ENCODE data around the gene PRR18. TPM values are rescaled to one million over a fixed set of nuclear protein-coding genes. Genes with fewer than 3 reads are reported as not detected.

The PRR18 gene
- total RNA-seq, 1 experiment from 2014 or later, result 0.76 TPM

- Histone ChIP-seq H3K36me3 (peaks cover 40% of the 10 kb centered on the region), H3K9me3 (replicated peaks) (no peaks in the 10 kb centered on the region), H3K27me3 (replicated peaks) (no peaks in the 10 kb centered on the region), H3K4me1 (replicated peaks) (peaks cover 14% of the 10 kb centered on the region), H3K4me3 (peak within 1 kb of the TSS; percentile 96), H3K27ac (peak within 1 kb of the TSS; percentile 95)
- DNase-seq (ENCODE audit: low read depth in 1 of 2, low spot score in 2 of 2), result peak; percentile 74 to 85
Observed at GRCh38 chr6:166342349-166343149, 34.4 kb upstream of the PRR18 start, which contains the start of gene SFT2D1. SFT2D1 (minus strand) TSS chr6:166342545; CDS start chr6:166342481, 64 bp downstream.

GRCh38 chr6:166341977-166342348 is 33.8 kb upstream of the PRR18 start:
- no peaks in the 10 kb centered on the region for H3K27me3 ChIP-seq (replicated peaks)
- no peaks in the 10 kb centered on the region for H3K9me3 ChIP-seq (replicated peaks)
- DNase-seq (ENCODE audit: low read depth in 1 of 2, low spot score in 2 of 2), result no peak

GRCh38 chr6:166341464-166341863 is 33.3 kb upstream of the PRR18 start:
- Histone ChIP-seq H3K27me3 (replicated peaks) (no peaks in the 10 kb centered on the region), H3K36me3 (peaks cover 51% of the 10 kb centered on the region), H3K4me3 (peak overlapping the region; percentile 96), H3K4me1 (replicated peaks) (peaks cover 14% of the 10 kb centered on the region), H3K27ac (peak overlapping the region; percentile 95; the same call in 1 of the 2 replicates), H3K9me3 (replicated peaks) (no peaks in the 10 kb centered on the region)
- no peak for DNase-seq (ENCODE audit: low read depth in 1 of 2, low spot score in 2 of 2)

More at GRCh38 chr6:166341977-166342348, 33.8 kb upstream of the PRR18 start:
- Histone ChIP-seq H3K36me3 (peaks cover 46% of the 10 kb centered on the region), H3K4me1 (replicated peaks) (peaks cover 14% of the 10 kb centered on the region), H3K4me3 (peak overlapping the region; percentile 96), H3K27ac (peak overlapping the region; percentile 95)

GRCh38 chr6:166338854-166339253 is 30.7 kb upstream of the PRR18 start:
- H3K9me3 ChIP-seq (replicated peaks), result no peaks in the 10 kb centered on the region
- H3K27me3 ChIP-seq (replicated peaks), result no peaks in the 10 kb centered on the region
- no peak overlapping the region for H3K27ac ChIP-seq
- no peak for DNase-seq (ENCODE audit: low read depth in 1 of 2, low spot score in 2 of 2)
- peaks cover 76% of the 10 kb centered on the region for H3K36me3 ChIP-seq
- no peak overlapping the region for H3K4me3 ChIP-seq
- peaks cover 14% of the 10 kb centered on the region for H3K4me1 ChIP-seq (replicated peaks)

- H3K27ac ChIP-seq, result no peak overlapping the region
- no peak for DNase-seq (ENCODE audit: low read depth in 1 of 2, low spot score in 2 of 2)
- peaks cover 78% of the 10 kb centered on the region for H3K36me3 ChIP-seq
Observed at GRCh38 chr6:166336847-166337246, 28.7 kb upstream of the PRR18 start.

GRCh38 chr6:166335378-166336302 is 27.4 kb upstream of the PRR18 start:
- Histone ChIP-seq H3K4me3 (no peak overlapping the region), H3K9me3 (replicated peaks) (no peaks in the 10 kb centered on the region), H3K36me3 (peaks cover 68% of the 10 kb centered on the region), H3K27me3 (replicated peaks) (no peaks in the 10 kb centered on the region), H3K27ac (no peak overlapping the region), H3K4me1 (replicated peaks) (no peaks in the 10 kb centered on the region; the same call in 1 of the 2 replicates)
- no peak for DNase-seq (ENCODE audit: low read depth in 1 of 2, low spot score in 2 of 2)

More at GRCh38 chr6:166336847-166337246, 28.7 kb upstream of the PRR18 start:
- Histone ChIP-seq H3K4me3 (no peak overlapping the region), H3K27me3 (replicated peaks) (no peaks in the 10 kb centered on the region), H3K4me1 (replicated peaks) (peaks cover 7% of the 10 kb centered on the region; the same call in 1 of the 2 replicates), H3K9me3 (replicated peaks) (no peaks in the 10 kb centered on the region)

- no peak overlapping the region for H3K27ac ChIP-seq
- no peaks in the 10 kb centered on the region for H3K27me3 ChIP-seq (replicated peaks)
- no peak for DNase-seq (ENCODE audit: low read depth in 1 of 2, low spot score in 2 of 2)
- no peaks in the 10 kb centered on the region for H3K9me3 ChIP-seq (replicated peaks)
- H3K4me1 ChIP-seq (replicated peaks), result no peaks in the 10 kb centered on the region
- H3K36me3 ChIP-seq, result peaks cover 60% of the 10 kb centered on the region
- H3K4me3 ChIP-seq, result no peak overlapping the region
Observed at GRCh38 chr6:166334878-166335277, 26.7 kb upstream of the PRR18 start.

GRCh38 chr6:166333172-166333995 is 25.2 kb upstream of the PRR18 start:
- H3K9me3 ChIP-seq (replicated peaks), result no peaks in the 10 kb centered on the region
- H3K27ac ChIP-seq, result no peak overlapping the region
- no peak overlapping the region for H3K4me3 ChIP-seq
- H3K27me3 ChIP-seq (replicated peaks), result no peaks in the 10 kb centered on the region
- DNase-seq (ENCODE audit: low read depth in 1 of 2, low spot score in 2 of 2), result no peak
- H3K36me3 ChIP-seq, result peaks cover 54% of the 10 kb centered on the region
- no peaks in the 10 kb centered on the region for H3K4me1 ChIP-seq (replicated peaks)

- H3K27me3 ChIP-seq (replicated peaks), result no peaks in the 10 kb centered on the region
- no peak overlapping the region for H3K4me3 ChIP-seq
- no peak for DNase-seq (ENCODE audit: low read depth in 1 of 2, low spot score in 2 of 2)
- no peaks in the 10 kb centered on the region for H3K9me3 ChIP-seq (replicated peaks)
- H3K4me1 ChIP-seq (replicated peaks), result no peaks in the 10 kb centered on the region
- H3K36me3 ChIP-seq, result peaks cover 50% of the 10 kb centered on the region
- H3K27ac ChIP-seq, result no peak overlapping the region
Observed at GRCh38 chr6:166331503-166332415, 23.6 kb upstream of the PRR18 start.

GRCh38 chr6:166330612-166331011 is 22.4 kb upstream of the PRR18 start:
- H3K36me3 ChIP-seq, result peaks cover 50% of the 10 kb centered on the region
- H3K9me3 ChIP-seq (replicated peaks), result no peaks in the 10 kb centered on the region
- H3K27me3 ChIP-seq (replicated peaks), result no peaks in the 10 kb centered on the region
- DNase-seq (ENCODE audit: low read depth in 1 of 2, low spot score in 2 of 2), result no peak
- no peak overlapping the region for H3K27ac ChIP-seq
- H3K4me1 ChIP-seq (replicated peaks), result no peaks in the 10 kb centered on the region
- no peak overlapping the region for H3K4me3 ChIP-seq

GRCh38 chr6:166325383-166326042 is 17.3 kb upstream of the PRR18 start:
- Histone ChIP-seq H3K36me3 (peaks cover 55% of the 10 kb centered on the region), H3K4me1 (replicated peaks) (no peaks in the 10 kb centered on the region), H3K4me3 (no peak overlapping the region), H3K27ac (no peak overlapping the region), H3K27me3 (replicated peaks) (no peaks in the 10 kb centered on the region), H3K9me3 (replicated peaks) (no peaks in the 10 kb centered on the region)
- no peak for DNase-seq (ENCODE audit: low read depth in 1 of 2, low spot score in 2 of 2)

GRCh38 chr6:166323395-166323794 is 15.2 kb upstream of the PRR18 start:
- Histone ChIP-seq H3K36me3 (peaks cover 66% of the 10 kb centered on the region), H3K4me3 (no peak overlapping the region), H3K4me1 (replicated peaks) (peaks cover 5% of the 10 kb centered on the region), H3K27ac (no peak overlapping the region), H3K27me3 (replicated peaks) (no peaks in the 10 kb centered on the region), H3K9me3 (replicated peaks) (no peaks in the 10 kb centered on the region)
- no peak for DNase-seq (ENCODE audit: low read depth in 1 of 2, low spot score in 2 of 2)

Measured in SJSA1 (cell line).